Psoas muscle (tissue), 8 donors: Measurements from ENCODE around the gene MYO9B. TPM values are rescaled to one million over a fixed set of nuclear protein-coding genes. Genes with fewer than 3 reads are reported as not detected.

Source experiments
- ATAC-seq, 4 donors: fragments of 200-7000 bp; cut with Tn5 transposase; one replicate each; pipeline ENCODE4 v1.9.1; 2020; ENCODE audit warnings: moderate library complexity in 3 of 4, mild to moderate bottlenecking in 2 of 4
- DNase-seq, 2 donors: peaks; one replicate each; pipeline ENCODE4 v3.0.0-alpha.2; 2020
- H3K27ac ChIP-seq: fragments of 200-600 bp; one replicate; pipeline ENCODE4 v1.8.0; 2022
- H3K27me3 ChIP-seq, 3 donors: fragments of 200-600 bp in 1 of 3; one replicate each; pipeline versions ENCODE4 v1.6.1 to v1.8.0; 2013 to 2022; ENCODE audit warnings: low read length in 2 of 3, mild to moderate bottlenecking in 2 of 3, moderate library complexity in 1 of 3; ENCODE audit not compliant: insufficient read depth in 3 of 3
- H3K36me3 ChIP-seq, 2 donors: fragments of 200-600 bp in 1 of 2; one replicate each; pipeline versions ENCODE4 v1.6.1 to v1.8.0; 2013 to 2022; ENCODE audit warnings: low read depth in 1 of 2, mild to moderate bottlenecking in 1 of 2, moderate library complexity in 1 of 2; ENCODE audit not compliant: insufficient read depth in 1 of 2
- H3K4me1 ChIP-seq: fragments of 200-600 bp; one replicate; pipeline ENCODE4 v1.8.0; 2022
- H3K4me3 ChIP-seq: fragments of 200-600 bp; one replicate; pipeline ENCODE4 v1.8.0; 2022; ENCODE audit warnings: mild to moderate bottlenecking
- H3K9me3 ChIP-seq: fragments of 200-600 bp; one replicate; pipeline ENCODE4 v1.8.0; 2022
- CTCF ChIP-seq: fragments of 200-600 bp; IDR thresholded peaks from one replicate; pipeline ENCODE4 v1.8.0; 2022; ENCODE audit warnings: antibody characterized with exemption
- whole genome bisulfite sequencing, 3 donors: extraction: QIAGEN DNeasy Blood & Tissue Kit; methylation state at CpG; one replicate each; pipeline versions ENCODE4 v1.1.6 to v1.1.7; 2013; 5-methylcytosine and 5-hydroxymethylcytosine counted together
- intact Hi-C, 2 donors: fragments of 100-400 bp; cut with DNase I; formaldehyde crosslinking; loops; one replicate each; pipeline versions ENCODE4 v1.11.0 to v1.14.2; 2022
- polyA plus RNA-seq, 3 donors: library from polyadenylated mRNA; stranded (reverse); fragments of 200-250 nt; gene quantifications; one replicate each; pipeline ENCODE4 v1.2.3, GENCODE V29; 2013
- total RNA-seq, 4 donors: library from RNA; stranded (reverse); fragmentation: NEBNext Ultra II Directional in 2 of 4; extraction: Animal tissue kit (Norgen Biotek cat#: 25700) in 2 of 4; gene quantifications; one replicate each; pipeline versions ENCODE4 v1.2.1 to v1.2.4, GENCODE V29; 2021 to 2023
- donor health status: healthy with polysubstance abuse.
- donor health status: DM: no; HTN: no; CAD: no; lungs with moderate emphysema.
- donor health status: Bipolar disorder and iron deficiency.
- donor health status: healthy.
- donor health status: DM: yes; HTN: yes; CAD: no.
- donor health status: DM: no; HTN: no; CAD: no.
- donor health status: DM: no; HTN: no; CAD: no.
- donor health status: DM: yes; HTN: yes; CAD: no.

MYO9B gene
- total and polyA plus RNA-seq, 7 donors, result 9.0 to 23.7 (median 15.1) TPM

- ATAC-seq, result no peak
- Histone ChIP-seq H3K4me3 (no peak overlapping the region), H3K27ac (no peak overlapping the region), H3K9me3 (no peaks in the 10 kb centered on the region), H3K36me3 (peaks cover 0 to 84% of the 10 kb centered on the region in 2 donors), H3K27me3 (no peaks in the 10 kb centered on the region), H3K4me1 (no peaks in the 10 kb centered on the region)
- TF ChIP-seq CTCF, result no peak
- no peak for DNase-seq
- intact Hi-C loops, result no loop called here
- 68 to 83% (median 75%) methylated on average over 7 of the region's 7 CpGs for WGBS, 3 donors
Measured at GRCh38 chr19:17164639-17165038, 89.1 kb downstream of the MYO9B start.

GRCh38 chr19:17165715-17166114 is 90.1 kb downstream of the MYO9B start:
- Histone ChIP-seq H3K27ac (no peak overlapping the region), H3K4me3 (no peak overlapping the region), H3K27me3 (no peaks in the 10 kb centered on the region), H3K36me3 (peaks cover 0 to 84% of the 10 kb centered on the region in 2 donors), H3K9me3 (no peaks in the 10 kb centered on the region), H3K4me1 (no peaks in the 10 kb centered on the region)
- no peak for TF ChIP-seq CTCF
- no peak for ATAC-seq
- no peak for DNase-seq
- intact Hi-C loops, result no loop called here
- 96 to 97% (median 96%) methylated on average over 5 of the region's 5 CpGs for WGBS, 3 donors

- intact Hi-C loops, result no loop called here
- 86 to 88% (median 87%) methylated on average over 13 of the region's 13 CpGs for WGBS, 3 donors
Measured at GRCh38 chr19:17170538-17171297, 95.1 kb downstream of the MYO9B start.

GRCh38 chr19:17171874-17172273 is 96.3 kb downstream of the MYO9B start:
- Histone ChIP-seq H3K36me3 (peaks cover 2 to 67% of the 10 kb centered on the region in 2 donors), H3K27me3 (no peaks in the 10 kb centered on the region), H3K4me1 (no peaks in the 10 kb centered on the region), H3K4me3 (no peak overlapping the region), H3K27ac (no peak overlapping the region), H3K9me3 (no peaks in the 10 kb centered on the region)
- ATAC-seq (no peak), DNase-seq (no peak)
- no peak for TF ChIP-seq CTCF
- intact Hi-C loops, result no loop called here
- WGBS, 3 donors, result 92 to 95% (median 93%) methylated on average over 8 of the region's 8 CpGs

More at GRCh38 chr19:17170538-17171297, 95.1 kb downstream of the MYO9B start:
- TF ChIP-seq CTCF, result no peak
- H3K27ac ChIP-seq, result no peak overlapping the region
- no peak overlapping the region for H3K4me3 ChIP-seq
- ATAC-seq, result no peak
- no peak for DNase-seq
- H3K4me1 ChIP-seq, result no peaks in the 10 kb centered on the region
- H3K36me3 ChIP-seq, result peaks cover 2 to 67% of the 10 kb centered on the region in 2 donors
- H3K27me3 ChIP-seq, result no peaks in the 10 kb centered on the region
- no peaks in the 10 kb centered on the region for H3K9me3 ChIP-seq
